Umbilical cord (tissue), 2 donors: ENCODE measurements around the gene ARHGEF7. TPM values are rescaled to one million over a fixed set of nuclear protein-coding genes. Genes with fewer than 3 reads are reported as not detected.

Experiments
- DNase-seq: peaks from one replicate; pipeline ENCODE4 v3.0.0-alpha.2; 2015; ENCODE audit warnings: low spot score
- total RNA-seq: library from RNA; depleted of rRNA; stranded (reverse); fragments of >200 nt; gene quantifications from one replicate; pipeline ENCODE4 v1.2.3, GENCODE V29; 2014; ENCODE audit warnings: low replicate concordance; ENCODE audit not compliant: insufficient read depth

The ARHGEF7 gene
- total RNA-seq, 1 donor from 2014 or later = 99.2 TPM

DNA sequence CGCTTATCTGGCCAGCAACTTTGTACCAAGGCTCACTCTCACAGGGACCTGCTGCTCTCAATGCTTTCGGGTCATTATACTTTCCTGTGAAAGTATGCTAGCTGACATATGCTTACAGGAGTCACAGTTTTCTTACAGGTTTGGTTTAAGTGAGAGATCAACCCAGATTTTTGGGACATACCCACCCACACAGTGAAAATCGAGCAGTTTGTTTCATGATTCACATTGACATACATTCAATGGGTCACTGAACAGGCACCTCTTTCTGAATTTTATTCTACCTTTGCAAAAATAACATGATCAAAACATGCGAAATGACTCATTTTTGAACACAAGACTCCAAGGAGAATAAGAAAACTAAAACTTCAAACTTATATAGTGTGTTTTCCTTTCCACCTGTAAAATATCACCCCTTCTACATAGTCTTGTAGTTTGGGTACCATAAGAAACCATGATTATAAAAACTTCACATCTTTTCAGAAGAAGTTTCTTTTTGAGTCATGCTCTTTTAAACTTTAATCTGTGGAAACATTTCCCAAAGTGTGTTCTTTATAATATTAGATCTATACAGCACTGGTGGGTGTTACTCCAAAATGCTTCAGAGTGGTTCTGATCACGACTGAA lies 161.0 kb downstream of the ARHGEF7 start:
- DNase-seq = no peak

DNA sequence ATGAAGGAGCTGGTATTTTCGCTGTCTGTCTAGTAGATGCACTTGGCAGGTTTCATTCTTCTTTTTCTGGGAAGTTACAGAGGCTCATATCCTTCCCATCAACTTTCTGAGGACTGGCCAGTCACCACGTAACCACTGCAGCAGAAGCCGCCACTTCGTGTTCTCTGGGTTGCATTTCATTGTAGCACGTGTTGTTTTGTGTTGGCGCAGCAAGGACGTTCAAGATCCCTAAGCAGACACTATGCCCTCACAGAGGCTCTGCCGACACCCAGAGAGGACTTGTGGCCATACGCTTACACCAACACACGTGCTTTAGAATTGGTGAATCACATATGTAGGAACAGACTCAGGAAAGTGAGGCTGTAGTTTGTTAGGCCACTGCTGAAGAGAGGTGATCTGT lies 163.1 kb downstream of the ARHGEF7 start:
- no peak for DNase-seq

DNA sequence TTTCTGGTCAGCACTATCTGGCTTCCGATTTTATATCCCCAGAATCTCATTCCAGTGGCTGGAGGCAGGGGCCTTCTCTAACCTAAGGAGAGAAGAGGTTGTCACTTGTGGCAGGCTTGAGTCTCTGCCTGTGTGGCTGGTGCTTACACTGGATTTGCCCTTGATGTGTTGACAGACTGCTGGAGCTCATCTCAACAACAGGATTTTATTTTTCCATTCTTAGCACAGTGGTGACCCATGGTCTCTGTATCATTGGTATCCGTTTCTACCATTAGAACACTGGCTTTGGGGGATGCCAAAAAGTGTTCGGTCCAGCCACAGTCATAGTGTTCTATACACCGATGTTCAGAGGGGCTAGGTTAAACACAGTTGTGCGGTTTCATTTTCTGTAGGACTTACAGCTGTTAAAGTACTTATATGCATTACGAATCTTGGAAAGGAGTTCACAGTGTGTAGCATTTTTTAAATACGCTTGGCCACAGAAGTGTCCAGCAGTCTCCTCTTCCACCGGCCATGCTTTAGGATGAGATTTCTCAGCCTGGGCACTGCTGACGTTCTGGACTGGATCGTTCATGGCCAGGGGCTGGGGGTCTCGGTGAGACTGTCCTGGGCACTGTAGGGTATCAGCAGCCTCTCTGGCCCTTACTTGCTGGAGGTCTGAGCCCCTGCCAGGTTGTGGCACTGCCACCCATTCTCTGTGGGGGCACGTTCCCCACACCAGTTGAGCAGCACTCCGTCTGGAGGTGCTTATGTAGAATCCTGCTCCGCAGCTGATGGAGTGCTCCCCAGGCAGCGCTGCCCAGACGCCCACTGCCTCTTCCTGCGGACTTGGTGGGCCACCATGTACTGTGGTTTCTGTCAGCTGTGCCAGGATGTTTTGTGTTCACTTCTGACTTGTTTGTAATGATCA lies 163.9 kb downstream of the ARHGEF7 start:
- no peak for DNase-seq

DNA sequence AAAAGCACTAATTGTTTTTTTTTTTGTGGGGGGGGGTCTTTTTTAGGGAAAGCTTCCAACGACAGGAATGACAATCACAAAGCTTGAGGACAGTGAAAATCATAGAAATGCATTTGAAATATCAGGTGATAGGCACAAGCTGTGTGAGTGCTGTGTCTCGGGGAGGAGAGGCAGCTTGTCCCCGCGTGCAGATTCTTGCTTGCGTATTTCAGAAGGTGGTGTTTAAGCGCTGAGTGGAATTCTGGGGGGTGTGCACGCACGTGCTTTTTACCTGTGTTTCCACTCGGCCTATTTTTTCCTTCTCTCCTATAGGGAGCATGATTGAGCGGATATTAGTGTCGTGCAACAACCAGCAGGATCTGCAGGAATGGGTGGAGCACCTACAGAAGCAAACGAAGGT lies 165.1 kb downstream of the ARHGEF7 start:
- no peak for DNase-seq

DNA sequence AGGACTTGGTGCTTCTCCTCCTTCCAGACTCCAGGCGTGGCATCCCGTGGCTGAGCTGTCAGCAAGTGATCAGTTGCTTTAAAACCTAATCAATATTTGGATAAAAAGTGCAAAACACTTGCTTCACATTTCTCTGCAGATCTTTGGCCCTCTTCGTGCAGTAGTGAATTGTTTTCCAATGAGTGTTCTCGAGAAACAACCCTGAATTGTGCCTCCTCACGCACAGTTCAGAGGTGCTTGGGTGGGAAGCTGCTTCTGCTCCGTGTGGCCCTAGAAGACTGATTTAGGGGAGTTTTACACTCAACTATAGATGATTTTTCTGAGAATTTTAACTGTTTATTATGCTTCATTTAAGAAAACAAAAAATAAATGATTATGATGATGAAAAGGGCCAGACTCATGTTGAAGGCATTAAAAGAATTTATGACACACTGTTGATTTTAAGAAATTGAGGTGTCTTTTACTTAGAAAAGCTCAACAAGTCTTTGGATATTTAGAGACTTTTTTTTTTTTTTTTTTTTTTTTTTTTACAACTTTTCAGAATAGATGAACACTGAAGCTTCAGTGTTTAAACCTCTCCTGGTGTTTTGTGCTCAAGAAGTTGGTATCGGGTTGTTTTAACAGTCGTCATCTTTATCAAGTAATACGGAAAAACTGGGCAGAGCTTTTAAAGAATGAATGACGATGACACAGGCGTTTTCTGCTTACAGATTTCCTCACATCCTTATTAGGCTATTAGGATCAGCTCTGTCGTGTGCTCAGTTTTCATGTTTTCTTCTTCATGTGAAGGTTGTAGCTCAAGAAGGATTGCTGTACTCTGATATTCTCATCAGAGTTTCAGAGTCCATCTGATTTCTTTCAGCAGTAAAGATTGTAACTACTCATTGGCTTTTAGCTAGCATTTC lies 165.8 kb downstream of the ARHGEF7 start:
- DNase-seq = peak; percentile 61

DNA sequence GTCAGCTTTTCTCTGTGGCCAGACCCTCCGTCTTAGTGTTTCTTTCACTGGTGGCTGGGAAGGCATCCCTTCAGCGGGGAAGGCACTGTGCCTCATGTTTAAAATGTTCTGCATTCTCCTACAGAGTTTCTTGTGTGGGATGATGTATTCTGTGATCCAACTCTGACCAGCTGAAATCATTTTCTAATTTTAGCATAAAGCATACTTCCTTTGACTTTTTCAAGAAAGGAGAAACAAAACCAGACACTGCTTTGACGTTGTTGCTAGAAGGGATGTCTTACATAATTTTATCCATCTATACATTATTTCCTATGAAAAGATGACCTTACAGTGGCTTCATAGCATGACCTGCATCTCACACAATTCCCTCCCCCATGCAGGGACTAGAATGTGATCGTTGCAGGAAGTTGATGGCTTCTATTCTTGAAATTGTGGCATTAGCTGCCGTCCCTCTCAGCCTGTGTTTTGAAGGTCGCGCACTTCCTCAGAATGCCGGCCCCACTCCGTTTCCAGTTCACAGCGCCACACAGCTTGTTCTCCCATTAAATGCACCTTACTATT lies 166.7 kb downstream of the ARHGEF7 start:
- DNase-seq = peak; percentile 86

DNA sequence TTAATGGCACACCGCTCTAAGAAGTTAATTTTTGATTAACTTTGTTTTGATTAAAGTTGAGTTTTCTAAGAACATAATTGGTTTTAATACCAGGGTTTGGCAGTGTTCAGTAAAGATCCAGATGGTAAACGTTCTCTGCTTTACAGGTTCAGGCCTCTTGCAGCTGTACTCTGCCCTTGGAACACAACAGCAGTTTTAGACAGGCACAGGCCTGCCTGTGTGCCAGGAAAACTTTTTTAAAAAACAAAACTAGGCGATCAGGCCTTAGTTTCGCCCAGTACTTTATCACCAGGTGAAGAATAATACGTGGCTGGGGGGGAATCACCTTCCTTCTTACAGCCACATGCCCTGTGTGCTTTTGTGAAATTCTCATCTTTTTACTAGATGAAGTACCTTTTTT lies 167.3 kb downstream of the ARHGEF7 start:
- peak; percentile 38 for DNase-seq

DNA sequence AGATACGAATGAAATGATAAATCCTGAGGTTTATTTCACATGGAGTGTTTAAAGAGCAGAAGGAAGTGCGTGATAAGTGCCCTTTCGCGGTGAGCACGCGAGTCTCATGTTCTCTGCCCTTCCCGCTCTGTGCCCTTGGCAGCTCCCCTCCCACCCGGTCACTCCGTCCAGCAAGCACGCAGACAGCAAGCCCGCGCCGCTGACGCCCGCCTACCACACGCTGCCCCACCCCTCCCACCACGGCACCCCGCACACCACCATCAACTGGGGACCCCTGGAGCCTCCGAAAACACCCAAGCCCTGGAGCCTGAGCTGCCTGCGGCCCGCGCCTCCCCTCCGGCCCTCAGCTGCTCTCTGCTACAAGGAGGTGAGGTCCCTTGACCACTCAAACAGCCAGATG lies 167.9 kb downstream of the ARHGEF7 start:
- DNase-seq = no peak

DNA sequence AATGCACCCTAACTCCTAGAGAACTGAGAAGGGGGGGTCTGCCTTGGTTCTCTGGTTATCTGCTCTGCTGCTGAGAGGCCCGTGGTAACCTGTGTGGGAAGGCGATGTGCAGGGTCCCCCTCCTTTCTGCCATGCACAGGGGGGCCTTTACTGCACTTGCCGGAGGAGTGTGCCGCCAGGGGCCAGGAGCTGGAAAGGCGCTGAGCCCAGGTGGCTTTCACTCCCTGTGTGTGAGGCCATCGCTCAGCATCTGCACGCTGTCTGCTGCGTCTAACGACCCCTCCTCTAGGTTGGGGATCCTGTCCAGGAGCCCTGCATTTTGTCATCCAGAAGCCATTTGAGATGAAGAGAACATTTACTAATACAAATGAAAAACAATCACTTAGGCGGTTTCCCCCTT lies 168.3 kb downstream of the ARHGEF7 start:
- no peak for DNase-seq

DNA sequence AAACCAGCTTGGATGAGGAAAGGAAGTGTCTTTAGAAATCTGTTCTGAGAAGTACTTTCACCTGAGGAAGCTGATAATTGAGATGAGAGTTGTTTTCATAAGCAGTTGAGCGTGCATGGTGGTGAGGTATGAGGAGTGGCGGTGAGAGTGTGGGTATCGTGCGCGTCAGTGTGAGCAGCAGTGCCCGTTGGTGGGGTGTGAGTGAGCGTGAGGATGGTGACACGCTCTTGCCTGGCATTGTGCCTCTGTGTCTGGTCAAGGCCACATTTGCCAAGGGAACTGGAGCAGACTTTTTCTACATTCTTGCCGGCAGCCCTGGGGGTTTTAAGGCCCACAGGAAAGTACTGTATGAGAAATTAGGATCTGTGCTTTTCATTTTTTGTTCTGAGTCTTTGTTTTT lies 168.9 kb downstream of the ARHGEF7 start:
- DNase-seq = no peak

DNA sequence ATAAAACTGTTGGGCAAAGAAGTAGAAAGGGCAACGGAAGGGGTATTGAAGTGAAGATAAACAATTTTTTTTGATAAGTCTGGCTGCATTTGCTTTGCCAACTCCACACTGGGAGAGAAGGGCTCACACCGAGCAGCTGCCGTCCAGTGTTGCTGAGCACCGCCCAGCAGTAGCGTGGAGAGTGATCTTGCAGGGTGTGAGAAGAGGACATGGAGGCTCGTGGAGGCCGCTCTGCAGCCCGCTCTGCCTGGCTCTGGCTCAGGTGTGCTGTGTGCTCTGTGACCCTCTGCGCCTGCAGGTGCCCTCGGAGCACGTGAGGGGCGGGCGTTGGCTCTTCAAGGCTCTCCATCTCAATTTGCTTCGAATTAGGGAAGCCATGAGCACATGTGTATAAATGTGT lies 169.5 kb downstream of the ARHGEF7 start:
- no peak for DNase-seq

DNA sequence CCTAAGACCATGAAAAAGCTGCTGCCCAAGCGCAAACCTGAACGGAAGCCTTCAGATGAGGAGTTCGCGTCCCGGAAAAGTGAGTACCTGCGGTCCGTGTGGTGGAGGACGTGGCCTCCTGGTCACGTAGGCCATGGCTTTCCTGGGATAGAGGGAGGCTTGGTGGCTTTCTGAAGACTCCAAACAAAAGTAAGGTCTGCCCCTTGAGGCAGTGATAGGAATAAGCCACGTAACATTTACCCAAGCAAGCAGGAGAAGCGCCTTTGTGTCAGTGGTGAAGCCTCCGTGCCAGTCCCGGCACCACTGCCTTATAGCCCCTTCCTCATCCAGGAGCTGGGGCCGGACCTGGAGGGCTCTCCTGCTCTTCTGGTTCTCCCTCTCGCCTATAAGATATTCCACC lies 171.1 kb downstream of the ARHGEF7 start:
- DNase-seq = no peak

DNA sequence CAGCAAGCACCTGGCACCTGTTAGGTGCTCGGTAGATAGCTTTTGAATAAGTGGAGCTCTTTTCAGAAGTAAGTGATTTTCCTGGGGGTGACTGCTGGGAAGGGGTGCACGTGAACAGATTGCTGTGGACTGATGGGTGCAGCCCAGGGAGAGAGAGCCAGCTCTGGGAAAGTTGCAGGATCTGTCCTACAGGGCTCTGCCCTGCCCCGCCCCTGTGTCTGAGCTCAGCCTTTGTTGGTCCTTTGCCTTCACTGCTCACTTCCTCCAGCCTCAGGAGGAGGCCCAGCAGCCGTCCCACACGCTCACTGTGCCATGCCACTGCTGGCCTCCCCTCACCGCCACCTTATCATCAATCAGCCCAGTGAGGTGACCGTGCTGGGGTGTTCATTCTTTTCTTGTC lies 171.6 kb downstream of the ARHGEF7 start:
- DNase-seq = no peak

DNA sequence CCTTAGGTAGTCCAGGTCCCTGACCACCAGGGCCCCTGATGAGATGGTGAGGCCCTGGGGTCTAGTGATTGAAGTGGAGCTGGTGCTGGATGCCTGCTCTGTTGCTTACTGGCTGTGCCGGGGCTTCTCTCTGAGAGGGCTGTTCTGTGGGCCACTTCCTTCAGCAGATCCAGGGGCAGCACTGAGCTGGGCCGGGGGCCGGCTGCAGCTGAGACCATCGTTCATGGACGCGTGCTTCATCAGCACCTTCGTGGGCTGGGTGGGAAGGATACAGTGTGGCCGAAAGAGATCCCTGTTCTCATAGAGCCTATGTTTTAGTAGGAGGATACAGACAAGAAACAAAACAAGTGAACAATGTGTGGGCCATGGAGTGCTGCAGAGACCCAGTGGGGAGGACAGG lies 172.1 kb downstream of the ARHGEF7 start:
- no peak for DNase-seq

DNA sequence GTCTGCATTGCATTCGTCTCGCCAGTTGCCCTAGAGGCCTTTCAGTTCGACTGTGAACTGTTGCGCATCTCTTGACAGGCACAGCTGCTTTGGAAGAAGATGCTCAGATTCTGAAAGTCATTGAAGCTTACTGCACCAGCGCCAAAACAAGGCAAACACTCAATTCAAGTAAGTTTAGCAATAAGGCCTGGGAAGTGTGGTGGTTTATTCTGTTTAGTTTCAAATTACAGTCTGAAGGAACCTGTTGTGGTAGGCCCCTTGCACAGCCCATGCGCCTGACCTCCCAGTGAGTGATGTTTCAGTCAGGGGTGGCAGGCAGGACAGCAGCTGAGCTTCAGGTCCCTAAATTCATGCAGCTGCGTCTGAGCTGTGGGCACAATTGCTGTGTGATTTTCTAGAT lies 173.2 kb downstream of the ARHGEF7 start:
- no peak for DNase-seq

DNA sequence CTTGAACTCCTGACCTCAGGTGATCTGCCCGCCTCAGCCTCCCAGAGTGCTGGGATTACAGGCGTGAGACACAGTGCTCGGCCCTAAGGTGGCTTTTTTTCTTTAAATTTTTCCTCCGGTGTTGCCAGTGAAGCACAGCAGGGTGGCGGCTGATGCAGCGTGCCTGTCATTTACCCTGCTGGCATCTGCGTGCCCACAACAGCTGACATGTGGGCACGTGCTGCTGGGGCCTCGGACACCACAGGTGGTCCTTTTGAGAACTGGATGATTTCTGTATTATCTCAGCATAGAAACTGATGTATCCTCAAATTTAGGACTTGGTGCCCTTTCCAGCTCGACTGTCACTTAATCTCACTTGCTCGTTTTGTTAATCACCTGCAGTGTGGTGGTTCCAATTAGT lies 174.1 kb downstream of the ARHGEF7 start:
- no peak for DNase-seq

DNA sequence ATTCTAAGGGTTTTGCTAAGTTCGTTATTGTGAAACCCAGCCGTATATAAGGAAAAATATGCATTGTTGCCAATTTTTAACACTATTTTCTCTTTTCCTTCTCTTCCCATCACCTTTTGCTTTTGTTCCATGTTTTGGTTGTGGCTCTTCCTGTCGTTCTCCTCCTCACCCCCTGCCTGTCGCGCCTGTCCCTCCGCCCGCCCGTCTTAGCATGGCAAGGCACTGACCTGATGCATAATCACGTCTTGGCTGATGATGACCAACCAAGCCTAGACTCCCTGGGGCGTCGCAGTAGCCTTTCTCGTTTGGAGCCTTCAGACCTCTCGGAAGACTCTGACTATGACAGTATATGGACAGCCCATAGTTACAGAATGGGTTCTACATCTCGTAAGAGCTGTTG lies 176.8 kb downstream of the ARHGEF7 start:
- no peak for DNase-seq

DNA sequence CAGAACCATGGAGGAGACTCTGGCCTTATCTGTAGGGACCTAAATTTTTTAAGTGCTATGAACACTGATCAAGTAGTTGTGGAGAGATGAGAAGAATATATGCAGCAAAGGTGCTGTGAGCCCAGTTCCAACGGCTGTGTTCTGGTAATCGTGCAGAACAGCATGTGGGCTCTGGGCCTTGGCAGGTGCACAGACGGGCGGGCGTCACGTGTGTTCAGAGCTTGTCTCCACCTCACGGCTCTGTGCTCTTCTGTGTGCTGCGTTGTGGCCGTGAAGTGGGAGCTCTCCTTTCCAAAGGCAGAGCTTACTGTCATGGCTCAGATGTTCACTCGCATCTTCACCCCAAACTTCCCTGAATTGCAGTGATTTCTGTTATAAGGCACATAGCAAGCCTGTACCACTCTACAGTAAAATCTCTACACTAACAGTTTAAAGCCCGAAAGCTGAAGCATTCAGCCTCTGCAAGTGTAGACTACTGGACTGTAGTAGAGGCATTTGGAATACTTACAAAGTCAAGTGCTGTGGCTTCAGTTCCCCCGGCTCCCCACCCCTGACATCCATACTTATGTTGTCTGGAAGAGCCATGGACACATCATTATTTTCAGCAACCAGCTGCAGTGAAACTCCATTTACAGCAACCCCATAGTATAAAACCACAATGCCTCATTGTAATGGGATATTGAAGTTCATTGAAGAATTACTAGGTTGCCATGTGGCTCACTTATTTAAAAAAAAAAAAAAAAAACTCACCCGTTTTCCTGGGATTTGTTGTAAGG lies 177.8 kb downstream of the ARHGEF7 start:
- DNase-seq = no peak

DNA sequence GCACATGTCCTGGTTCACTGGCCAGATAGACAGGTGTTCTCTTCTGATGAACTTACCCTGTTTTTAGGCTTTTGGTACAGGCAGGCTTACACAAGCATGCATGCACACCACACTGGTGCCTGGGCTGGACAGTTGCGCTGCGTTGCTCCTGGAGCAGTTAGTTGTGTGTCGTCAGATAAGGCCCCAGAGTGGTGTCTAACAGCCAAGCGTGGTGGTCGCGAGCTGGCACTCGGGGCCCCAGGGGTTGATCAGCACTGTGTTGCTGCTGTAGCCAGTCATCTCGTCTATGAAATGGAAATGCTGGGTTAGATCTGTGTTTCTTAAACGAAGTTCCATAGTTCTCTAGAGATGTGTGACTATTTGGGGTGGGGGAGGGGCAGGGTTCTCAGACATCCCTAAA lies 180.8 kb downstream of the ARHGEF7 start:
- DNase-seq = no peak

DNA sequence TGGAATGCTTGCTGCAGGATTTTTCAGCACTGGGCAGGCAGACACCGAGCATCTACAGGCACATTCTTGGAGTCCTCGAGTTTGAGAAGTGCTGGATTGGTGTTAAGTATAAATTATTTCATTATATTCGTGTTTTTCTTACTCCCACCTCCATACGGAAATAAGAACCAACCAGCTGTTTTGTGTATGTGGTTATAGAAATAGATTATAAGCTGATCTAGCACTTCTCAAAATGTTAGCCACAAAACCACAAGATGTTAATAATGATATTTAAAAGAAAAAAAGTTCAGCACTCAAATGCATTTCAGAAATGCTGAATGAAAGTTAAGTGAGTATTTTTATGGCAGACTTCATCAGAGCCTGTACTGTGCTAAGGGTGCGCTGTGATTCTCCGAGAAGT lies 181.3 kb downstream of the ARHGEF7 start:
- no peak for DNase-seq
